ENCODE data around the gene ARL5B. TPM values are rescaled to one million over a fixed set of nuclear protein-coding genes. Genes with fewer than 3 reads are reported as not detected.

Gene ARL5B
- total and polyA plus RNA-seq, 12 donors = 2.0 to 10.9 (median 7.2) TPM

GRCh38 chr10:18675086-18675801 is 16.0 kb downstream of the ARL5B start:
- Histone ChIP-seq H3K4me3 (no peak overlapping the region), H3K9me3 (no peaks in the 10 kb centered on the region), H3K4me1 (no peaks in the 10 kb centered on the region), H3K27ac (no peak overlapping the region), H3K27me3 (no peaks in the 10 kb centered on the region), H3K36me3 (peaks cover 0 to 84% (median 44%) of the 10 kb centered on the region in 9 donors)
- ATAC-seq = no peak
- intact Hi-C loops (cut with DNase I) = no loop called here
- no peak for DNase-seq
- 85 to 91% methylated on average over 4 of the region's 4 CpGs for WGBS, 2 donors
- no peak for TF ChIP-seq CTCF (IDR thresholded peaks at IDR 0.05)

GRCh38 chr10:18680754-18681153 is 21.5 kb downstream of the ARL5B start:
- TF ChIP-seq CTCF (IDR thresholded peaks at IDR 0.05) = no peak
- intact Hi-C loops (cut with DNase I) = no loop called here
- no peak overlapping the region for H3K27ac ChIP-seq
- H3K36me3 ChIP-seq = peaks cover 0 to 37% (median 4%) of the 10 kb centered on the region in 9 donors
- ATAC-seq (no peak), DNase-seq (no peak)
- WGBS, 2 donors = 93 to 99% methylated on average over 3 of the region's 3 CpGs
- no peak overlapping the region for H3K4me3 ChIP-seq
- H3K4me1 ChIP-seq = peaks cover 0 to 9% (median 0%) of the 10 kb centered on the region in 9 donors
- no peaks in the 10 kb centered on the region for H3K27me3 ChIP-seq
- H3K9me3 ChIP-seq = no peaks in the 10 kb centered on the region

- no peak for ATAC-seq
- H3K4me3 ChIP-seq = no peak overlapping the region
- H3K27me3 ChIP-seq = no peaks in the 10 kb centered on the region
- whole genome bisulfite sequencing, 2 donors = 21 to 26% methylated on average over 2 of the region's 2 CpGs
- peaks cover 0 to 9% (median 0%) of the 10 kb centered on the region in 9 donors for H3K4me1 ChIP-seq
- intact Hi-C loops (cut with DNase I) = no loop called here
- no peak for DNase-seq
- no peaks in the 10 kb centered on the region for H3K9me3 ChIP-seq
- H3K27ac ChIP-seq = no peak overlapping the region
- H3K36me3 ChIP-seq = peaks cover 0 to 31% (median 0%) of the 10 kb centered on the region in 9 donors
- TF ChIP-seq CTCF (IDR thresholded peaks at IDR 0.05) = no peak
Measured at GRCh38 chr10:18681366-18681765, 22.1 kb downstream of the ARL5B start.

- H3K27ac ChIP-seq = no peak overlapping the region
- DNase-seq = no peak
- peaks cover 0 to 25% (median 0%) of the 10 kb centered on the region in 9 donors for H3K36me3 ChIP-seq
- no peak overlapping the region for H3K4me3 ChIP-seq
- no peaks in the 10 kb centered on the region for H3K9me3 ChIP-seq
- ATAC-seq = peak in 3 of 8 donors; percentile 52 to 61 (median 57)
- no peak for TF ChIP-seq CTCF (IDR thresholded peaks at IDR 0.05)
- no peaks in the 10 kb centered on the region for H3K27me3 ChIP-seq
- 66 to 67% methylated on average over 4 of the region's 4 CpGs for WGBS, 2 donors
- intact Hi-C loops (cut with DNase I) = no loop called here
- peaks cover 0 to 9% (median 0%) of the 10 kb centered on the region in 9 donors for H3K4me1 ChIP-seq
Measured at GRCh38 chr10:18681971-18682411, 22.8 kb downstream of the ARL5B start.
